ENCODE results near the gene GFRA1.

Gene GFRA1

GRCh38 chr10:116121640-116122525 is 151.1 kb downstream of the GFRA1 start:
- no peak for DNase-seq

GRCh38 chr10:116120688-116121455 is 152.1 kb downstream of the GFRA1 start:
- no peak for DNase-seq

GRCh38 chr10:116118847-116119246 is 154.2 kb downstream of the GFRA1 start:
- no peak for DNase-seq

GRCh38 chr10:116115797-116116196 is 157.2 kb downstream of the GFRA1 start:
- DNase-seq = no peak

GRCh38 chr10:116115036-116115641 is 157.9 kb downstream of the GFRA1 start:
- DNase-seq = no peak

- no peak for DNase-seq
Observed at GRCh38 chr10:116113721-116114501, 159.1 kb downstream of the GFRA1 start.

- no peak for DNase-seq
Observed at GRCh38 chr10:116112232-116113231, 160.5 kb downstream of the GFRA1 start.

- no peak for DNase-seq
Observed at GRCh38 chr10:116111483-116112095, 161.4 kb downstream of the GFRA1 start.

- no peak for DNase-seq
Observed at GRCh38 chr10:116110736-116111135, 162.3 kb downstream of the GFRA1 start.

- DNase-seq = no peak
Observed at GRCh38 chr10:116109881-116110280, 163.1 kb downstream of the GFRA1 start.

GRCh38 chr10:116109481-116109880 is 163.5 kb downstream of the GFRA1 start:
- no peak for DNase-seq

- no peak for DNase-seq
Observed at GRCh38 chr10:116108095-116108494, 164.9 kb downstream of the GFRA1 start.

- no peak for DNase-seq
Observed at GRCh38 chr10:116106611-116107010, 166.4 kb downstream of the GFRA1 start.

GRCh38 chr10:116105264-116105663 is 167.7 kb downstream of the GFRA1 start:
- DNase-seq = no peak

- no peak for DNase-seq
Observed at GRCh38 chr10:116104210-116104932, 168.6 kb downstream of the GFRA1 start.

- no peak for DNase-seq
Observed at GRCh38 chr10:116103668-116104067, 169.3 kb downstream of the GFRA1 start.

GRCh38 chr10:116101616-116102315 is 171.2 kb downstream of the GFRA1 start:
- DNase-seq = no peak

GRCh38 chr10:116100984-116101383 is 172.0 kb downstream of the GFRA1 start:
- no peak for DNase-seq

GRCh38 chr10:116099023-116099420 is 174.0 kb downstream of the GFRA1 start:
- no peak for DNase-seq
